Measurements from ENCODE around the gene SUGCT. TPM values are rescaled to one million over a fixed set of nuclear protein-coding genes. Genes with fewer than 3 reads are reported as not detected.

SUGCT gene
- total and polyA plus RNA-seq, 2 of the 13 experiments (the other 11 are each of a cell fraction or from before 2014, with no cell fraction given) = 10.1 to 22.2 TPM

DNA sequence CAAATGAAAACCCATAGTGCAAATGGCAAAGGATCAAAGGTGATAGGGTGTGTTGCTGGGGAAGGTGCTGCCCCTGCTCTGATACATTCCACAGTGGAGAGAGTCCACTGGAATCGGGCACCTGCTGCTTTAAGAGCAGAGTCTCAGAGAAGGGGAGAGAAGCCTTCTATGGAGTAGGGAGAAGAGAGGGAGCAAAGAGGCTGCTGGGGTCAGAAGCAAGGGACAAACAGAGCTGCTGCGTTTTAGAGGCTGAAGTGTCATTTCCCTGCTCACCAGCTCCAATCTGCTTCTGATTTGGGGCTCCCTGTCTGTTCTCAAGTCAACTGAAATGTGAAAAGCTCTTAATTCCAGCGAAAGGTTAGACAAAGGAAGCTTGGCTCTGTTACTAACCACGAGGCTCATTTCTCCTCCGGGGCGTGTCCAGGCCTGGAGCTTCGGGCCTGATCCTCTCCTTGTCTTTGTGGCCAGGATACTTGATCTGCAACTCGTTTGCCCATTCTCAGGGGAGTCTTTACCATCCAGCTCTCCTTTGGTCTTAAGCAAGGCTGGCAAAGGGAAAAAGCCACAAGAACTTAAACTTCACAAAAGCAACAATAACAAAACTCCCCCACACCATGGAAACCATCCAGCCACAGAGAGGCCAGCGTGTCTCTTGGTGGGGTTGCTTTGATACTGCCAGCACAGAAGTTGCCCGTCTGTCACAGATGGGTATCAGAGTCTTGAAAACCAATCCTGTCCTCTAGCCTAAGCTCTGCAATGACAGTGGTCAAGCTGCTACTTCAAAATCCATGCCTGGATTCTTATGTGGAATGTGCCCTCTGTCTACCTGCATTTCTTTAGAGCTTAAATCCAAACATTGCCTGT is 692.6 kb downstream of the SUGCT start:
- TF ChIP-seq CBFB (CRISPR knock-in tag; IDR thresholded peaks at IDR 0.05) (no peak), ZNF562 (CRISPR knock-in tag; IDR thresholded peaks at IDR 0.05; ENCODE audit: borderline replicate concordance) (no peak), HNF4A (CRISPR knock-in tag; IDR thresholded peaks at IDR 0.05) (0 out of 2 replicates have a peak, but pooled peaks have one; percentile 32), TEAD3 (CRISPR knock-in tag; optimal IDR thresholded peaks at IDR 0.05; ENCODE audit: borderline replicate concordance) (peak; percentile 52), ZNF17 (CRISPR knock-in tag; IDR thresholded peaks at IDR 0.05) (no peak)
- H3K27ac ChIP-seq (ENCODE audit: extremely low read length, insufficient read depth, low read length) = no peak overlapping the region
- H3K4me3 ChIP-seq (replicated peaks in 1 of 3; ENCODE audit: insufficient read depth in 1 of 3, low read depth in 2 of 3, low read length in 3 of 3) = no peak overlapping the region
- no TSS peak for BruUV-seq (replicated peaks)
- in situ Hi-C loops (cut with HindIII; ENCODE audit: extremely low pct_ligation_motif_present, low pct_unique_long_range_greater_than_20kb) = no loop called here
- ChIA-PET POLR2A (no interaction called here), CTCF (ENCODE audit: low intra/inter-chr PET ratio, low total read pairs) (no interaction called here)
- peak overlapping the region; percentile 15; the same call in 1 of the 2 replicates for H3K4me2 ChIP-seq (ENCODE audit: low read depth, low read length)
- ATAC-seq = peak; percentile 87
- H3K9ac ChIP-seq (ENCODE audit: insufficient read depth, low read depth, low read length) = no peak overlapping the region
- 77% methylated on average over 7 of the region's 10 CpGs for WGBS (ENCODE audit: low lambda C conversion rate)
- no peaks in the 10 kb centered on the region for H3K79me2 ChIP-seq (ENCODE audit: insufficient read depth, low read length)
- intact Hi-C loops (cut with micrococcal nuclease; ENCODE audit: unreplicated experiment) = no loop called here
- H3K27me3 ChIP-seq (ENCODE audit: control insufficient read depth in 1 of 2, insufficient read depth in 2 of 2, low read length in 2 of 2) = no peaks in the 10 kb centered on the region
- FAIRE-seq = no peak
- no peaks in the 10 kb centered on the region for H3K36me3 ChIP-seq (replicated peaks in 1 of 2; ENCODE audit: control insufficient read depth in 1 of 2, insufficient read depth in 2 of 2, low read length in 2 of 2)
- H2AFZ ChIP-seq (ENCODE audit: low read length) = no peak overlapping the region
- DNase-seq (ENCODE audit: low spot score) = no peak
- H3K9me3 ChIP-seq (ENCODE audit: low read length) = no peaks in the 10 kb centered on the region
- peaks cover 15% of the 10 kb centered on the region for H3K4me1 ChIP-seq (ENCODE audit: insufficient read depth, low read length)
- H4K20me1 ChIP-seq (ENCODE audit: insufficient read depth, low read length) = no peaks in the 10 kb centered on the region

DNA sequence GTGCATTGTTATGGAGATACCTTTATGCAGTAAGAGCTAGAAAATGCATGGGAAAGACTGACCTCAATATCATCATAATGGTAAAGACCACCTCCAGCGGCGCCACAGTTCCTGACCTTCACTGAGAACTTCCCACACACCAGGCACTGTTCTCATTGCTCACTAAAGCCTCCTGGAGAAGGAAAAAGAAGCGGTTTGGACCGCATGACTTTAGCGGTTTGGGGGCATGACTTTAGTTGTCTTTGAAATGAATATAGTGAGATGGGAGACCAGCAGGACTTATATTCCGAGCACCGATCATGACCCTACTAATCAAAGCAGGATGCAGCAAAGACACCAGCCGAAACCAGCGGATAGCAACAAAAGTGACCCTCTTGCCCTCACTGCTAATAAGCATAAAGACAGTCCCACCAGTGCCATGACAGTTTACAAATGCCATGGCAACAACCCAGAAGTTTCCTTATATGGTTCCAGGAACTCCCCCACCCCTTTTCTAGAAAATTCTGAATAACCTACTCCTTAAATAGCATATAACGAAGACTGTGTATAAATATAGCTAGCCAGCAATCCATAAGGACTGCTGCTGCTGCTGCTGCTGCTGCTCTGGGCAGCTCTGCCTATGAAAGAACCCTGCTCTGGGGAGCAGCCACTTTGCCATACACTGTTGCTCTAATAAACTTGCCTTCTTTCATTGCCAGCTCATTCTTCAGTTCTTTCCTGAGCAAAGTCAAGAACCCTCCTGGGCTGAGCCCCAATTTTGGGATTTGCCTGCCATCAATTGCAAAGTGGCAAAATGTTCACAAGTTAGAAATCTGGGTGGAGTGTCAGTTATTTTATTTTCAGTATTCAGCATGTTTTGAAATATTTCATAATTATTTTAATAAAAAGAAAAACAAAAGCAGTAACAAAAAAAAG is 694.1 kb downstream of the SUGCT start:
- ChIA-PET CTCF (ENCODE audit: low intra/inter-chr PET ratio, low total read pairs) (no interaction called here), POLR2A (no interaction called here)
- no peak overlapping the region for H3K27ac ChIP-seq (ENCODE audit: extremely low read length, insufficient read depth, low read length)
- no peak for ATAC-seq
- peaks cover 15% of the 10 kb centered on the region for H3K4me1 ChIP-seq (ENCODE audit: insufficient read depth, low read length)
- no peaks in the 10 kb centered on the region for H4K20me1 ChIP-seq (ENCODE audit: insufficient read depth, low read length)
- no peak for TF ChIP-seq GFI1 (CRISPR knock-in tag; IDR thresholded peaks at IDR 0.05; ENCODE audit: borderline replicate concordance)
- no peak for TF ChIP-seq HDAC6 (IDR thresholded peaks at IDR 0.05; ENCODE audit: low read depth, low read length)
- no peak for TF ChIP-seq ZNF678 (CRISPR knock-in tag; IDR thresholded peaks at IDR 0.05)
- no peak for TF ChIP-seq ZNF446 (CRISPR knock-in tag; IDR thresholded peaks at IDR 0.05)
- TF ChIP-seq, protein P1, sequence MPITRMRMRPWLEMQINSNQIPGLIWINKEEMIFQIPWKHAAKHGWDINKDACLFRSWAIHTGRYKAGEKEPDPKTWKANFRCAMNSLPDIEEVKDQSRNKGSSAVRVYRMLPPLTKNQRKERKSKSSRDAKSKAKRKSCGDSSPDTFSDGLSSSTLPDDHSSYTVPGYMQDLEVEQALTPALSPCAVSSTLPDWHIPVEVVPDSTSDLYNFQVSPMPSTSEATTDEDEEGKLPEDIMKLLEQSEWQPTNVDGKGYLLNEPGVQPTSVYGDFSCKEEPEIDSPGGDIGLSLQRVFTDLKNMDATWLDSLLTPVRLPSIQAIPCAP (CRISPR knock-in tag; IDR thresholded peaks at IDR 0.05; ENCODE audit: low read depth) = no peak
- no peak for TF ChIP-seq ZNF660 (CRISPR knock-in tag; IDR thresholded peaks at IDR 0.05; ENCODE audit: borderline replicate concordance, low read depth)
- FAIRE-seq = no peak
- no peaks in the 10 kb centered on the region for H3K27me3 ChIP-seq (ENCODE audit: control insufficient read depth in 1 of 2, insufficient read depth in 2 of 2, low read length in 2 of 2)
- no TSS peak for BruUV-seq (replicated peaks)
- H3K9ac ChIP-seq (ENCODE audit: insufficient read depth, low read depth, low read length) = no peak overlapping the region
- no peak overlapping the region for H2AFZ ChIP-seq (ENCODE audit: low read length)
- no peak overlapping the region for H3K4me3 ChIP-seq (replicated peaks in 1 of 3; ENCODE audit: insufficient read depth in 1 of 3, low read depth in 2 of 3, low read length in 3 of 3)
- no peaks in the 10 kb centered on the region for H3K36me3 ChIP-seq (replicated peaks in 1 of 2; ENCODE audit: control insufficient read depth in 1 of 2, insufficient read depth in 2 of 2, low read length in 2 of 2)
- H3K9me3 ChIP-seq (ENCODE audit: low read length) = no peaks in the 10 kb centered on the region
- in situ Hi-C loops (cut with HindIII; ENCODE audit: extremely low pct_ligation_motif_present, low pct_unique_long_range_greater_than_20kb) = no loop called here
- intact Hi-C loops (cut with micrococcal nuclease; ENCODE audit: unreplicated experiment) = no loop called here
- 91% methylated on average over 10 of the region's 10 CpGs for WGBS (ENCODE audit: low lambda C conversion rate)
- H3K79me2 ChIP-seq (ENCODE audit: insufficient read depth, low read length) = no peaks in the 10 kb centered on the region
- H3K4me2 ChIP-seq (ENCODE audit: low read depth, low read length) = no peak overlapping the region
- DNase-seq (ENCODE audit: low spot score) = no peak
